Chondrocyte (in vitro differentiated cells): ENCODE data around the gene SLTM. TPM values are rescaled to one million over a fixed set of nuclear protein-coding genes. Genes with fewer than 3 reads are reported as not detected.

Experiments
- DNase-seq: peaks from one replicate; pipeline ENCODE4 v3.0.0; 2021; ENCODE audit warnings: mixed read lengths, low spot score
- H3K27ac Mint-ChIP-seq: one replicate; pipeline ENCODE4 v1.8.0; 2021; ENCODE audit warnings: mild to moderate bottlenecking, moderate library complexity, mixed read lengths; ENCODE audit not compliant: unreplicated experiment
- H3K27me3 Mint-ChIP-seq: 2 replicates; pipeline ENCODE4 v1.8.0; 2021; ENCODE audit warnings: low read depth, mixed read lengths
- H3K36me3 Mint-ChIP-seq: 2 replicates; pipeline ENCODE4 v1.8.0; 2021; ENCODE audit warnings: low read depth, mixed read lengths
- H3K4me1 Mint-ChIP-seq: 2 replicates; pipeline ENCODE4 v1.8.0; 2021; ENCODE audit warnings: low read depth, mild to moderate bottlenecking, mixed read lengths
- H3K4me3 Mint-ChIP-seq: one replicate; pipeline ENCODE4 v1.8.0; 2021; ENCODE audit warnings: mild to moderate bottlenecking, moderate library complexity, mixed read lengths; ENCODE audit not compliant: unreplicated experiment
- H3K9me3 Mint-ChIP-seq: 2 replicates; pipeline ENCODE4 v1.8.0; 2021; ENCODE audit warnings: low read depth, mixed read lengths
- CTCF ChIP-seq: fragments of 200-600 bp; sonication (generic); IDR thresholded peaks from 2 replicates; pipeline ENCODE4 v1.5.0; 2021; ENCODE audit warnings: antibody characterized with exemption, mild to moderate bottlenecking, moderate library complexity
- total RNA-seq: library from RNA; stranded (reverse); gene quantifications from 3 replicates; pipeline ENCODE4 v1.2.1, GENCODE V29; 2021

The SLTM gene
- total RNA-seq, 1 donor from 2014 or later = 71.7 TPM

GRCh38 chr15:58967479-58967878 lies 34.0 kb upstream of the SLTM start:
- peaks cover 5% of the 10 kb centered on the region for H3K27me3 Mint-ChIP-seq
- DNase-seq = no peak
- no peaks in the 10 kb centered on the region for H3K9me3 Mint-ChIP-seq
- no peaks in the 10 kb centered on the region for H3K36me3 Mint-ChIP-seq
- peaks cover 8% of the 10 kb centered on the region for H3K4me1 Mint-ChIP-seq
- no peak overlapping the region for H3K27ac Mint-ChIP-seq
- no peak for TF ChIP-seq CTCF
- no peak overlapping the region for H3K4me3 Mint-ChIP-seq

- H3K4me3 Mint-ChIP-seq = no peak overlapping the region
- H3K36me3 Mint-ChIP-seq = no peaks in the 10 kb centered on the region
- no peaks in the 10 kb centered on the region for H3K9me3 Mint-ChIP-seq
- H3K27ac Mint-ChIP-seq = no peak overlapping the region
- peaks cover 8% of the 10 kb centered on the region for H3K4me1 Mint-ChIP-seq
- H3K27me3 Mint-ChIP-seq = peaks cover 3% of the 10 kb centered on the region
- no peak for DNase-seq
- TF ChIP-seq CTCF = no peak
Measured at GRCh38 chr15:58966698-58967097, 33.2 kb upstream of the SLTM start.

GRCh38 chr15:58962662-58963565 lies 29.4 kb upstream of the SLTM start:
- Mint-ChIP-seq H3K27me3 (no peaks in the 10 kb centered on the region), H3K27ac (peak overlapping the region; percentile 4), H3K4me3 (no peak overlapping the region), H3K36me3 (no peaks in the 10 kb centered on the region), H3K4me1 (peaks cover 8% of the 10 kb centered on the region), H3K9me3 (no peaks in the 10 kb centered on the region)
- TF ChIP-seq CTCF = no peak
- no peak for DNase-seq

- Mint-ChIP-seq H3K4me1 (peaks cover 8% of the 10 kb centered on the region), H3K27ac (no peak overlapping the region), H3K27me3 (no peaks in the 10 kb centered on the region), H3K36me3 (no peaks in the 10 kb centered on the region), H3K4me3 (no peak overlapping the region), H3K9me3 (no peaks in the 10 kb centered on the region)
- TF ChIP-seq CTCF = no peak
- no peak for DNase-seq
Measured at GRCh38 chr15:58962136-58962535, 28.7 kb upstream of the SLTM start.

GRCh38 chr15:58958811-58959210 lies 25.3 kb upstream of the SLTM start:
- no peak overlapping the region for H3K4me3 Mint-ChIP-seq
- H3K27ac Mint-ChIP-seq = no peak overlapping the region
- no peaks in the 10 kb centered on the region for H3K9me3 Mint-ChIP-seq
- H3K27me3 Mint-ChIP-seq = no peaks in the 10 kb centered on the region
- TF ChIP-seq CTCF = no peak
- no peaks in the 10 kb centered on the region for H3K36me3 Mint-ChIP-seq
- peaks cover 8% of the 10 kb centered on the region for H3K4me1 Mint-ChIP-seq
- DNase-seq = no peak
